HG02870 (cell line): ENCODE results near the gene RAPGEF4.
"Not testable (repeated sequence)": the region's sequence is repeated elsewhere in the genome, so short reads cannot be mapped to it uniquely, and the experiment has no call there.

Experiments used
- ATAC-seq: cut with Tn5 transposase; IDR thresholded peaks from one replicate; pipeline ENCODE4 v1.9.1; 2021; ENCODE audit warnings: mild to moderate bottlenecking, moderate library complexity; ENCODE audit not compliant: unreplicated experiment

RAPGEF4 gene

GRCh38 chr2:173087214-173087581 lies 351.6 kb downstream of the RAPGEF4 start:
- no peak for ATAC-seq

DNA sequence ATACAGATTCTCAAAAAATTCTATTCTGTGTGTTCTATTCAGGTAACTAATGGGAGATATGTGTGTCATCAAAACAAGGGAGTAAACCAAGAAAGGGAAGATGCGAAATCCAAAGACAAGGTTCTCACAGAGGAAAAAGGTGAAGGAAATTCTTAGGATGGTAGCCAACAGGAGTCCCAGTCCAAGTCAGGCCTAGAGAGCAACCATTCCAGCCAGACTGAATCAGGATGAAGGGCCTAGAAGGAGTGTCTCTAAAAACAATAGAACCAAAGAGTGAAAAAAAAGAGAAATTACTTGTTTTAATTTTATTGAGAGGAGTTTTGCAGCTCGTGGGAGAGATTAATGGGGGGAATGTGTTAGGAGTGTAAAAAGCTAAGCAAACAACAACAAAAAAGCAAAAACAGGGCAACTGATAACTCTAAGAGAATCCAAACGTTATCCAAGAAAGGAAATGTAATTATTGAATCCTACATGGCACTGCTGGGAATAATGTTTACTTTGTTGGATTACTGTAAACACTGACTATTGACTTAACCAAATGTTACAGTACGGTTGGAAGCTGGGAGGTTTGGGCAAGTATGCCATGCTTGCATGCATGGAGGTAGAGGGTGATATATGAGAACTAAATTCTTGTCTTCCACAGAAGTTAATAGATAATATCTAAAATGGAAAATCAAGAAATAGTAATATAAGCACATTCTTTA lies 352.3 kb downstream of the RAPGEF4 start:
- ATAC-seq: no peak

GRCh38 chr2:173090276-173090877 lies 354.7 kb downstream of the RAPGEF4 start:
- ATAC-seq: no peak

DNA sequence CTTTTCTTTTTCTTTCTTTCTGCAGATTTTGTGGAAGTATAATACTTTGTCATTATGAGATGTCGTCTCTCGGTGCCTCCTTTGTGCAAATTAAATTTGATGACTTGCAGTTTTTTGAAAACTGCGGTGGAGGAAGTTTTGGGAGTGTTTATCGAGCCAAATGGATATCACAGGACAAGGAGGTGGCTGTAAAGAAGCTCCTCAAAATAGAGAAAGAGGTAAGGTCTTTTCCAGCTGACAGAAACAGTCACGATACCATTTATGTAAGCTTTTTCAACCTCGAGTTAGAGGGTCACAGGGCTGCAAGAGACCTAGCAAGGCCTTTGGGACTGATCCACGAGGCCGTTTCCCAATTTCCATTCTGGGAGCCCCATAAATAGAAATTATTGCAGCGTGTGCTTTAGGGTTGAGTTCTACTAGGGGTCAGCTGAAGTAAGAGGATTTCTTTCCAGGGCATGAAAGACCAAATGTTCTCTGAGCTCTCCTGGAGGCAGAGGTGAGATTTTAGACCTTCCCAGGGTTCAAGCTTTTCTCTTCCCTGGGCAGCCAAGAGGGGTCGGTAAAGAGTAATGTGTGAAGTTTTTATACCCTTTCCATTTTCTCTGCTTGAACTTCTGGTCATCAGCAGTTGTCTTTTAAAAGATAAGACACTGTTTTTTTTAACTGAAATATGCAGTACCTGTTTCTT lies 355.5 kb downstream of the RAPGEF4 start:
- no peak for ATAC-seq

GRCh38 chr2:173091910-173092309 lies 356.3 kb downstream of the RAPGEF4 start:
- ATAC-seq: no peak

- ATAC-seq: no peak
Observed at GRCh38 chr2:173092844-173093402, 357.3 kb downstream of the RAPGEF4 start.

- ATAC-seq: not testable (repeated sequence)
Observed at GRCh38 chr2:173093617-173094016, 358.0 kb downstream of the RAPGEF4 start.

DNA sequence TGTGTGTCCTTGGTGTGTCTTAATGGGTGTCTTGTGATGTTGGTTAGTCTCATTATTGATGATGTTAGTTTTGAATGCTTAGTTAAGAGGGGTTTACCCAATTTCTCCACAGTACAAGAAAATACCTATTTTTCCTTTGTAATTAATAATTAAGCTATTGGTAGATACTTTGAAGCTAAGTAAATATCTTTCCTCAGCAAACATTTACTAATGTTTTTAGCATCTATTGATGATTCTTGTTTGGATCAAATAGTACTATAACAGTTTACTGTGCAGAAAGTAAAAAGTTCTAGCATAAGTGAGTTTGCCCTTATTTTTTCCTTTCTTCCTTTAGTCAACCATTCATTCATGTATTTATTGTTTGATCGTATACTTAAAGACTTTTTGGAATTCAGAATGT lies 359.1 kb downstream of the RAPGEF4 start:
- no peak for ATAC-seq

- ATAC-seq: no peak
Observed at GRCh38 chr2:173095356-173095755, 359.7 kb downstream of the RAPGEF4 start.

DNA sequence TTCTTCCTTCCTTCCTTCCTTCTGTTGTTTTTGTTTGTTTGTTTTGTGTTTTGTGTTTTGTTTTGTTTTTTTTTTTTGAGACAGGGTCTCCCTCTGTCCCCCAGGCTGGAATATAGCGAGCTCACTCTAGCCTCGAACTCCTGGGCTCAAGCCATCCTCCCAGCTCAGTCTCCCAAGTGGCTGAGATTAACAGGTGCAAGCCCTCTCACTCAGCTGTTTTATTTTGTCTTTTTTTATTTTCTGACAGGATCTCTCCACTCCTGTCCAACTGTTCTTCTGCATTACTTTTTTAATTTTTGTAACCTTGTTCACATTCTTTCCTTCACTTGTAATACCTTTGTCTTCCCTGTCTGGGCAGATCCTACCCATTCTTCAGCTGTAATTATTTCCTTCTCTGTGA lies 363.6 kb downstream of the RAPGEF4 start:
- no peak for ATAC-seq

DNA sequence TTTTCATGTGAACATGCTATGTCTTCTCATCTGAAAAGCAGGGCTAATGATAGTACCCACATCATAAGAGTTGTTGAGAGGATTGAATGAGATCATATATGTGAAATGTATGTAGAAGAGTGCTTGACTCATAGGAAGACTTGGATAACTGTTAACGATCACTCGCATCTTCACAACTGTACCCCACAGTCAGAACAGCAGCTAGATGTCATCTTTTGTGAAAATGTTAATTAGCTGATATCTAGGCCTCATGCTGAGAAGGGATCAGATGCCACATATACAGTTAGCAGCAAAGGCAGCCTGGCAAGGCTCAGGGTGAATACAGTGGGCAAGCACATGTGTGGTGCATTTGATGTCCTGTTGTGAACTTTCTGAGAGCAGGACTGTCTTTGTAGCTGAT lies 364.2 kb downstream of the RAPGEF4 start:
- no peak for ATAC-seq

DNA sequence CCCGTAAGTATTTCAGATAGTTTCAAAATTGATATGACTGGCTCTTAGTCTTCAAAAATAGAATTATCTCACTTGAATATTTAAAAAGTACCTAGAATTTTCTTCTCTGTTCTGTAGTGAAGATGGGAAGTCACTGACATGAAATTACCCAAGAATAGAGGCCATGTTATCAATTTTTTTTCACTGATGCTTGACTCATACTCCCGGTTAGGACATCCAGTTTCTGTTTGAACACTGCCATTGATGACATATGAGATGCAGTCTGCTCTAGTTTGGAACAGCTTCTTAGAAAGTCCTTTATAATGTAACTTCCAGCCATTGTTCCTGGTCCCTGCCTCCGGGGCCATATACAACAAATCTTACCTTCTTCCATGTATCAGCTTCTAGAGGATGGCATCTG lies 366.0 kb downstream of the RAPGEF4 start:
- ATAC-seq: peak; percentile 84
